ENCODE data around the gene BICDL1. TPM values are rescaled to one million over a fixed set of nuclear protein-coding genes. Genes with fewer than 3 reads are reported as not detected.

Gene BICDL1
- total RNA-seq, 4 donors from 2014 or later: 9.1 to 17.3 (median 12.0) TPM

DNA sequence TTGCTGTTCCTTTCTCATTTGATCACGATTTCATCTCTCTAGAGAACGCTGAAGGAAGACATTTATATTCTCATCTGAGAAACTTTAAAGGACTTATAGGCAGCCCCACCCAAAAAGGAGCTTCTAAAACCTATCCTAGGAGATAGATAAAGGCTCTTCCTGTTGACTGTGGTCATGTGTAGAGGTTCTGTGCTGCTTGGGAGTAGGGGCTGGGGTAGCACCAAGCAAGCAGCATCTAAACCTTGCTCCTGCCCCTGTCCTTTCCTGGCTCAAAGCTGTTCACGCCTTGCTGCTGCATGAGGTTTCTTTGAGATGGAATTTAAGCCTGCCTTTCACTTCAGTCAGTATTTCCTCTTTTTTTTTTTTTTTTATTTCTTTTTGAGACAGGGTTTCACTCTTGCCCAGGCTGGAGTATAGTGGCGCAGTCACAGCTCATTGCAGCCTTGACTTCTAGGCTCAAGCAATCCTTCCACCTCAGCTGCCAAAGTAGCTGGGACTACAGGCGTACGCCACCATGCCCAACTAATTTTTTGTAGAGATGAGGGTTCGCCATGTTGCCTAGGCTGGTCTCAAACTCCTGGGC is 86.1 kb downstream of the BICDL1 start:
- H3K27me3 ChIP-seq: no peaks in the 10 kb centered on the region
- no peaks in the 10 kb centered on the region for H3K36me3 ChIP-seq
- no peaks in the 10 kb centered on the region for H3K9me3 ChIP-seq
- H3K27ac ChIP-seq: no peak overlapping the region
- TF ChIP-seq CTCF (IDR thresholded peaks at IDR 0.05) (no peak), POLR2A (IDR thresholded peaks at IDR 0.05) (no peak)
- peaks cover 0 to 5% (median 0%) of the 10 kb centered on the region in 4 donors for H3K4me1 ChIP-seq
- no peak for DNase-seq
- no peak overlapping the region for H3K4me3 ChIP-seq

GRCh38 chr12:120076651-120077050 is 87.6 kb downstream of the BICDL1 start:
- no peaks in the 10 kb centered on the region for H3K27me3 ChIP-seq
- no peak overlapping the region for H3K4me3 ChIP-seq
- H3K36me3 ChIP-seq: no peaks in the 10 kb centered on the region
- peak in 1 of 3 donors; percentile 32 for DNase-seq
- no peak overlapping the region for H3K27ac ChIP-seq
- peaks cover 0 to 5% (median 0%) of the 10 kb centered on the region in 4 donors for H3K4me1 ChIP-seq
- TF ChIP-seq POLR2A (IDR thresholded peaks at IDR 0.05) (no peak), CTCF (IDR thresholded peaks at IDR 0.05) (no peak)
- no peaks in the 10 kb centered on the region for H3K9me3 ChIP-seq

DNA sequence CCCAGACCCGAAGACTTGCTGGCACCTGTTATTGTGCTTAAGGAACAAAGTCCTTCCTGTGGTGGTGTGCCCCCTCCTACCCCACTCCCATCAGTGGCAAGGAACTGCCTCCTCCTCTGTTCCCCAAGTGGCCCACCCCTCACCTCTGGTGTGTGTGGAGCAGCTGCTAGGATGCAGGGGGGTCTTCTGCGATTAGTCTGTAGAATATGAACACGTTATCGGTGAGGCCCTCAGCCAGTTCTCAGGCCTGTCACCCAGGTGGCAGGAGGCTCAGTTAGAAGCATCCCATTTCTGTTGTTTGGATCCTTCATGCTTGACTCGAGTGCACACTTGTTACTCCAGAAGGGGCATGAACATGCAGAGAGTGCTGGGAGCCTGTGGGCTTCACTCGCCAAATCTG is 88.2 kb downstream of the BICDL1 start:
- no peak overlapping the region for H3K4me3 ChIP-seq
- H3K9me3 ChIP-seq: no peaks in the 10 kb centered on the region
- no peaks in the 10 kb centered on the region for H3K36me3 ChIP-seq
- DNase-seq: peak in 1 of 3 donors; percentile 24
- TF ChIP-seq POLR2A (IDR thresholded peaks at IDR 0.05) (no peak), CTCF (IDR thresholded peaks at IDR 0.05) (no peak)
- peaks cover 0 to 5% (median 0%) of the 10 kb centered on the region in 4 donors for H3K4me1 ChIP-seq
- H3K27me3 ChIP-seq: no peaks in the 10 kb centered on the region
- H3K27ac ChIP-seq: no peak overlapping the region

GRCh38 chr12:120078868-120079267 is 89.8 kb downstream of the BICDL1 start:
- H3K4me3 ChIP-seq: no peak overlapping the region
- DNase-seq: peak in 1 of 3 donors; percentile 42
- H3K27me3 ChIP-seq: no peaks in the 10 kb centered on the region
- TF ChIP-seq CTCF (IDR thresholded peaks at IDR 0.05) (no peak), POLR2A (IDR thresholded peaks at IDR 0.05) (no peak)
- no peaks in the 10 kb centered on the region for H3K36me3 ChIP-seq
- peaks cover 0 to 5% (median 0%) of the 10 kb centered on the region in 4 donors for H3K4me1 ChIP-seq
- peak overlapping the region in 1 of 4 donors; percentile 38 for H3K27ac ChIP-seq
- H3K9me3 ChIP-seq: no peaks in the 10 kb centered on the region

- Histone ChIP-seq H3K9me3 (no peaks in the 10 kb centered on the region), H3K4me3 (no peak overlapping the region), H3K36me3 (no peaks in the 10 kb centered on the region), H3K27me3 (no peaks in the 10 kb centered on the region), H3K4me1 (peaks cover 0 to 5% (median 0%) of the 10 kb centered on the region in 4 donors), H3K27ac (peak overlapping the region in 1 of 4 donors; percentile 50)
- peak in 1 of 3 donors; percentile 47 for DNase-seq
- no peak for TF ChIP-seq POLR2A (IDR thresholded peaks at IDR 0.05)
- TF ChIP-seq CTCF (IDR thresholded peaks at IDR 0.05): no peak
These were observed 90.7 kb downstream of the BICDL1 start for GRCh38 chr12:120079411-120080400.
